SK-N-SH (cell line): Measurements from ENCODE around the gene P2RY12. TPM values are rescaled to one million over a fixed set of nuclear protein-coding genes. Genes with fewer than 3 reads are reported as not detected.

Experiments
- CTCF ChIA-PET: fragments of 300-600, 350-600 bp; formaldehyde crosslinking; extraction: SDS; loops from one replicate; lab custom pipeline; 2021; lab: Yijun Ruan, JAX
- POLR2A ChIA-PET: fragments of 350-600 bp; sonication (Branson Sonifier 250); formaldehyde crosslinking; extraction: SDS; loops from one replicate; lab custom pipeline; 2020; ENCODE audit warnings: antibody characterized with exemption, inconsistent platforms; lab: Yijun Ruan, JAX
- DNase-seq: peaks from one replicate; pipeline ENCODE4 v3.0.0; 2012
- H2AFZ ChIP-seq: fragments of 200-600 bp; sonication (generic); 2 replicates; pipeline ENCODE4 v1.8.1; 2016; ENCODE audit warnings: antibody characterized with exemption, mild to moderate bottlenecking, low read depth
- H3F3A ChIP-seq: fragments of 200-600 bp; sonication (generic); replicated peaks from 2 replicates; pipeline ENCODE3; 2016; ENCODE audit warnings: antibody characterized with exemption, mild to moderate bottlenecking; ENCODE audit not compliant: insufficient read depth
- H3K27ac ChIP-seq, 2 experiments: fragments of 200-500 bp in 1 of 2; fragments of 200-600 bp in 1 of 2; sonication (Bioruptor generic) in 1 of 2; sonication (generic), shearing (Covaris generic) in 1 of 2; 2 replicates each; pipeline versions ENCODE4 v1.5.1 to v1.6.1; 2014 to 2016; ENCODE audit warnings: low read depth in 2 of 2, inconsistent platforms in 1 of 2, low read length in 1 of 2, mild to moderate bottlenecking in 1 of 2, mixed read lengths in 1 of 2
- H3K27me3 ChIP-seq: fragments of 200-600 bp; sonication (generic), shearing (Covaris generic); 2 replicates; pipeline ENCODE4 v1.6.1; 2016; ENCODE audit warnings: mixed run types; ENCODE audit not compliant: insufficient read depth
- H3K36me3 ChIP-seq, 2 experiments: fragments of 200-500 bp in 1 of 2; fragments of 200-600 bp in 1 of 2; sonication (Bioruptor generic) in 1 of 2; sonication (generic) in 1 of 2; replicated peaks in 1 of 2; 2 replicates each; pipeline versions ENCODE3 to v1.5.1; 2014 to 2016; ENCODE audit warnings: low read length in 1 of 2, mild to moderate bottlenecking in 1 of 2; ENCODE audit not compliant: insufficient read depth in 2 of 2, control insufficient read depth in 1 of 2
- H3K4me1 ChIP-seq, 2 experiments: fragments of 200-500 bp in 1 of 2; fragments of 200-600 bp in 1 of 2; sonication (Bioruptor generic) in 1 of 2; sonication (generic), shearing (Covaris generic) in 1 of 2; 2 replicates each; pipeline versions ENCODE4 v1.5.1 to v1.6.1; 2014 to 2016; ENCODE audit warnings: low read depth in 1 of 2, low read length in 1 of 2, mixed run types in 1 of 2; ENCODE audit not compliant: insufficient read depth in 2 of 2, control insufficient read depth in 1 of 2
- H3K4me2 ChIP-seq: fragments of 200-600 bp; sonication (generic), shearing (Covaris generic); 2 replicates; pipeline ENCODE4 v1.6.1; 2017; ENCODE audit warnings: mixed run types
- H3K4me3 ChIP-seq, 2 experiments: fragments of 200-500 bp in 1 of 2; fragments of 200-600 bp in 1 of 2; sonication (Bioruptor generic) in 1 of 2; sonication (generic), shearing (Covaris generic) in 1 of 2; 2 replicates each; pipeline versions ENCODE4 v1.5.1 to v1.8.1; 2014 to 2016; ENCODE audit warnings: low read depth in 2 of 2, inconsistent platforms in 1 of 2, low read length in 1 of 2, mild to moderate bottlenecking in 1 of 2, mixed read lengths in 1 of 2, moderate library complexity in 1 of 2
- H3K79me2 ChIP-seq: fragments of 200-600 bp; sonication (generic); 2 replicates; pipeline ENCODE4 v1.8.1; 2017; ENCODE audit warnings: mild to moderate bottlenecking; ENCODE audit not compliant: insufficient read depth
- H3K9ac ChIP-seq: fragments of 200-600 bp; sonication (generic); 2 replicates; pipeline ENCODE4 v1.6.1; 2017; ENCODE audit warnings: mixed run types
- H3K9me2 ChIP-seq: fragments of 200-600 bp; sonication (generic); 2 replicates; pipeline ENCODE4 v1.6.1; 2017; ENCODE audit warnings: mixed run types
- H3K9me3 ChIP-seq: fragments of 200-600 bp; sonication (generic); 2 replicates; pipeline ENCODE4 v1.6.1; 2017; ENCODE audit warnings: mixed run types, mild to moderate bottlenecking, moderate library complexity
- H4K20me1 ChIP-seq: fragments of 200-600 bp; sonication (generic); 2 replicates; pipeline ENCODE4 v1.6.1; 2017; ENCODE audit warnings: mild to moderate bottlenecking, mixed run types; ENCODE audit not compliant: insufficient read depth
- ELF1 ChIP-seq: IDR thresholded peaks from 2 replicates; pipeline ENCODE4 v1.4.0; 2012
- EZH2phosphoT487 ChIP-seq: fragments of 200-600 bp; sonication (generic); IDR thresholded peaks from 2 replicates; pipeline ENCODE4 v1.6.1; 2017; ENCODE audit warnings: low read depth, mixed run types, mild to moderate bottlenecking, antibody characterized with exemption, moderate library complexity, borderline replicate concordance
- FOXM1 ChIP-seq: IDR thresholded peaks from 2 replicates; pipeline ENCODE4 v1.4.0; 2012; ENCODE audit warnings: low read depth, mild to moderate bottlenecking
- GABPA ChIP-seq: IDR thresholded peaks from 2 replicates; pipeline ENCODE4 v1.4.0; 2012; ENCODE audit warnings: low read depth, mild to moderate bottlenecking
- GATA2 ChIP-seq: sonication (generic); formaldehyde crosslinking; IDR thresholded peaks from 2 replicates; pipeline ENCODE4 v1.5.0; 2020; ENCODE audit warnings: mild to moderate bottlenecking, missing genetic modification reagents
- NFIC ChIP-seq: IDR thresholded peaks from 2 replicates; pipeline ENCODE4 v1.4.0; 2012; ENCODE audit warnings: borderline replicate concordance
- NRF1 ChIP-seq: IDR thresholded peaks from 2 replicates; pipeline ENCODE4 v1.6.1; 2012; ENCODE audit warnings: low read depth, mild to moderate bottlenecking, low read length
- POLR2AphosphoS5 ChIP-seq: IDR thresholded peaks from 2 replicates; pipeline ENCODE4 v1.6.1; 2012; ENCODE audit warnings: low read depth, low read length
- RAD21 ChIP-seq: IDR thresholded peaks from 2 replicates; pipeline ENCODE4 v1.6.1; 2012; ENCODE audit warnings: mild to moderate bottlenecking, low read length
- SIN3A ChIP-seq: IDR thresholded peaks from 2 replicates; pipeline ENCODE4 v1.6.1; 2012; ENCODE audit warnings: low read depth, mild to moderate bottlenecking, low read length, moderate library complexity, borderline replicate concordance
- TCF12 ChIP-seq: IDR thresholded peaks from 2 replicates; pipeline ENCODE4 v1.4.0; 2012
- TEAD4 ChIP-seq: IDR thresholded peaks from 2 replicates; pipeline ENCODE4 v1.4.0; 2012; ENCODE audit warnings: mild to moderate bottlenecking, borderline replicate concordance; ENCODE audit not compliant: insufficient read depth
- WGBS: methylation state at CpG from one replicate; pipeline ENCODE4 v1.1.6; 2017; ENCODE audit warnings: low lambda C conversion rate; 5-methylcytosine and 5-hydroxymethylcytosine counted together
- polyA plus RNA-seq, 3 experiments: library from polyadenylated mRNA; depleted of rRNA; stranded (reverse); fragments of >200 nt; gene quantifications; 2 replicates each; pipeline ENCODE4 v1.2.3, GENCODE V29; 2012
- TF ChIP-seq, protein P1 (sequence below): fragments of 200-600 bp; sonication (generic); IDR thresholded peaks from 2 replicates; pipeline ENCODE4 v1.6.1; 2017; ENCODE audit warnings: antibody characterized with exemption, mild to moderate bottlenecking, moderate library complexity
- TF ChIP-seq, protein P2 (sequence below): IDR thresholded peaks from 2 replicates; pipeline ENCODE4 v1.4.0; 2012; ENCODE audit warnings: low read depth
- TF ChIP-seq, protein P3 (sequence below): fragments of 150-350 bp; IDR thresholded peaks from 2 replicates; pipeline ENCODE4 v1.6.1; 2016; ENCODE audit warnings: mild to moderate bottlenecking, low read depth, low read length
- TF ChIP-seq, protein P4 (sequence below): IDR thresholded peaks from 2 replicates; pipeline ENCODE4 v1.4.0; 2012; ENCODE audit warnings: low read depth, borderline replicate concordance
- TF ChIP-seq, protein P5 (sequence below): fragments of 150-350 bp; IDR thresholded peaks from 2 replicates; pipeline ENCODE4 v1.6.1; 2017; ENCODE audit warnings: antibody characterized with exemption, low read length, low read depth, borderline replicate concordance

P2RY12 gene
- polyA plus RNA-seq, 1 of the 3 experiments (the other 2 are of a cell fraction) = not detected

DNA sequence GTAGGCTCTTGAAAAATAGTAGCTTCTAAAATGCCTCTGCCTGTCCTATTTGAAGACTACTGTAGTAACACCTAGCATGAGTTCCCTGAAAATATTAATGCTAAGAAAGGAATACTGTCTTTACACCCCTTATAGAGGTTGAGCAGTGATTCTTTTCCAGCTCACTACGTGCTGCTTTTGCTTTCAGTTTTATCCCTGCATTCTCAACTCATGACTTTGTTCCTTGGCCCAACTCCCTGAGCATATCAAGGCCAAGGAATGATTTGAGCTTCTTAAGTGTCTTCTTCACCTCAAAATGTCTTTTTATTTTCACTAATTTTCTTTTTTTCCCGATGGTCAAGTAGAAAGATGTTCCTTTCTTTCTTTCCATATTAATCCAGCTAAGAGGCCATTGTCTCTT, 38.7 kb downstream of the P2RY12 start:
- H3K36me3 ChIP-seq = no peaks in the 10 kb centered on the region

DNA sequence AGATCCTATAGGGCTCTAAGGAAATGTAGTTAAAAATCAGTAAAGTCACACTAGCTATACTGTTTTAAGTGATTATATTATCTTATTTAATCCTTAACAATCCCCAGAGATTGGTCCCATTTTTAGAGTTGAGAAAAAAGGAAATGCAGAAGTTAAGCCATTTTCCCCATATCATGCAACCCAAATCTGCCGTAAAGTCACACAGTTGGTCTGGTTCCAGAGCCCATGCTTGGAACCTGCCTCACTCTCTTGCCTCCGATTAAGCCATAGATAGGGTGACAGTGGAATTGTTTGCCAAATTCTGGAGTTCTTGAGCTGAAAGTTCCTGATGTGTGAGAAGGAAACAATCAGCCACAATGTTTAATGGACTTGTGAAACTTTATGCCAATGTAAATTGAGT, 52.9 kb downstream of the P2RY12 start:
- POLR2A ChIA-PET = no interaction called here
- CTCF ChIA-PET = no interaction called here
- no peak overlapping the region for H3K4me3 ChIP-seq
- no peak overlapping the region for H2AFZ ChIP-seq
- no peaks in the 10 kb centered on the region; the same call in 1 of the 2 replicates for H3K9me2 ChIP-seq
- H3K27me3 ChIP-seq = 0 out of 2 replicates have a peak, but pooled peaks cover 6% of the 10 kb centered on the region
- no peak overlapping the region for H3K9ac ChIP-seq
- no peaks in the 10 kb centered on the region for H3K4me1 ChIP-seq
- no peak overlapping the region for H3K4me2 ChIP-seq
- no peaks in the 10 kb centered on the region for H3K36me3 ChIP-seq
- WGBS = 72% methylated on average over 2 of the region's 2 CpGs
- no peaks in the 10 kb centered on the region for H4K20me1 ChIP-seq
- DNase-seq = no peak
- no peaks in the 10 kb centered on the region for H3K79me2 ChIP-seq
- H3F3A ChIP-seq = no peaks in the 10 kb centered on the region
- no peak for TF ChIP-seq EZH2phosphoT487
- TF ChIP-seq, protein P1, sequence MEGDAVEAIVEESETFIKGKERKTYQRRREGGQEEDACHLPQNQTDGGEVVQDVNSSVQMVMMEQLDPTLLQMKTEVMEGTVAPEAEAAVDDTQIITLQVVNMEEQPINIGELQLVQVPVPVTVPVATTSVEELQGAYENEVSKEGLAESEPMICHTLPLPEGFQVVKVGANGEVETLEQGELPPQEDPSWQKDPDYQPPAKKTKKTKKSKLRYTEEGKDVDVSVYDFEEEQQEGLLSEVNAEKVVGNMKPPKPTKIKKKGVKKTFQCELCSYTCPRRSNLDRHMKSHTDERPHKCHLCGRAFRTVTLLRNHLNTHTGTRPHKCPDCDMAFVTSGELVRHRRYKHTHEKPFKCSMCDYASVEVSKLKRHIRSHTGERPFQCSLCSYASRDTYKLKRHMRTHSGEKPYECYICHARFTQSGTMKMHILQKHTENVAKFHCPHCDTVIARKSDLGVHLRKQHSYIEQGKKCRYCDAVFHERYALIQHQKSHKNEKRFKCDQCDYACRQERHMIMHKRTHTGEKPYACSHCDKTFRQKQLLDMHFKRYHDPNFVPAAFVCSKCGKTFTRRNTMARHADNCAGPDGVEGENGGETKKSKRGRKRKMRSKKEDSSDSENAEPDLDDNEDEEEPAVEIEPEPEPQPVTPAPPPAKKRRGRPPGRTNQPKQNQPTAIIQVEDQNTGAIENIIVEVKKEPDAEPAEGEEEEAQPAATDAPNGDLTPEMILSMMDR = no peak
- no peak for TF ChIP-seq FOXM1
- TF ChIP-seq, protein P2, sequence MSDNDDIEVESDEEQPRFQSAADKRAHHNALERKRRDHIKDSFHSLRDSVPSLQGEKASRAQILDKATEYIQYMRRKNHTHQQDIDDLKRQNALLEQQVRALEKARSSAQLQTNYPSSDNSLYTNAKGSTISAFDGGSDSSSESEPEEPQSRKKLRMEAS = no peak
- no peak for TF ChIP-seq SIN3A
- no peak for TF ChIP-seq TCF12
- TF ChIP-seq RAD21 = no peak
- TF ChIP-seq TEAD4 = no peak
- no peak for TF ChIP-seq GABPA
- no peak for TF ChIP-seq NRF1
- TF ChIP-seq, protein P3, sequence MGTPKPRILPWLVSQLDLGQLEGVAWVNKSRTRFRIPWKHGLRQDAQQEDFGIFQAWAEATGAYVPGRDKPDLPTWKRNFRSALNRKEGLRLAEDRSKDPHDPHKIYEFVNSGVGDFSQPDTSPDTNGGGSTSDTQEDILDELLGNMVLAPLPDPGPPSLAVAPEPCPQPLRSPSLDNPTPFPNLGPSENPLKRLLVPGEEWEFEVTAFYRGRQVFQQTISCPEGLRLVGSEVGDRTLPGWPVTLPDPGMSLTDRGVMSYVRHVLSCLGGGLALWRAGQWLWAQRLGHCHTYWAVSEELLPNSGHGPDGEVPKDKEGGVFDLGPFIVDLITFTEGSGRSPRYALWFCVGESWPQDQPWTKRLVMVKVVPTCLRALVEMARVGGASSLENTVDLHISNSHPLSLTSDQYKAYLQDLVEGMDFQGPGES = no peak
- no peak for TF ChIP-seq ELF1
- TF ChIP-seq, protein P4, sequence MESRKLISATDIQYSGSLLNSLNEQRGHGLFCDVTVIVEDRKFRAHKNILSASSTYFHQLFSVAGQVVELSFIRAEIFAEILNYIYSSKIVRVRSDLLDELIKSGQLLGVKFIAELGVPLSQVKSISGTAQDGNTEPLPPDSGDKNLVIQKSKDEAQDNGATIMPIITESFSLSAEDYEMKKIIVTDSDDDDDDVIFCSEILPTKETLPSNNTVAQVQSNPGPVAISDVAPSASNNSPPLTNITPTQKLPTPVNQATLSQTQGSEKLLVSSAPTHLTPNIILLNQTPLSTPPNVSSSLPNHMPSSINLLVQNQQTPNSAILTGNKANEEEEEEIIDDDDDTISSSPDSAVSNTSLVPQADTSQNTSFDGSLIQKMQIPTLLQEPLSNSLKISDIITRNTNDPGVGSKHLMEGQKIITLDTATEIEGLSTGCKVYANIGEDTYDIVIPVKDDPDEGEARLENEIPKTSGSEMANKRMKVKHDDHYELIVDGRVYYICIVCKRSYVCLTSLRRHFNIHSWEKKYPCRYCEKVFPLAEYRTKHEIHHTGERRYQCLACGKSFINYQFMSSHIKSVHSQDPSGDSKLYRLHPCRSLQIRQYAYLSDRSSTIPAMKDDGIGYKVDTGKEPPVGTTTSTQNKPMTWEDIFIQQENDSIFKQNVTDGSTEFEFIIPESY = no peak
- TF ChIP-seq GATA2 = no peak
- no peak for TF ChIP-seq POLR2AphosphoS5
- H3K9me3 ChIP-seq = no peaks in the 10 kb centered on the region
- no peak overlapping the region for H3K27ac ChIP-seq

More for the DNA sequence above, 38.7 kb downstream of the P2RY12 start:
- Histone ChIP-seq H3K4me3 (peak overlapping the region in 1 of 2 experiments; percentile 23; a peak in 2 of 4 replicates), H2AFZ (no peak overlapping the region), H3K9me2 (no peaks in the 10 kb centered on the region), H4K20me1 (no peaks in the 10 kb centered on the region), H3K79me2 (no peaks in the 10 kb centered on the region), H3K27me3 (peaks cover 9% of the 10 kb centered on the region; the same call in 1 of the 2 replicates), H3K4me2 (peak overlapping the region; percentile 26; the same call in 1 of the 2 replicates), H3K9ac (no peak overlapping the region), H3F3A (no peaks in the 10 kb centered on the region), H3K27ac (no peak overlapping the region), H3K4me1 (peaks cover 0 to 2% of the 10 kb centered on the region in 2 experiments; a peak in 2 of 4 replicates), H3K9me3 (no peaks in the 10 kb centered on the region)
- DNase-seq = no peak
- POLR2A ChIA-PET = no interaction called here
- WGBS = 23% methylated on average over 2 of the region's 2 CpGs
- TF ChIP-seq, protein P5, sequence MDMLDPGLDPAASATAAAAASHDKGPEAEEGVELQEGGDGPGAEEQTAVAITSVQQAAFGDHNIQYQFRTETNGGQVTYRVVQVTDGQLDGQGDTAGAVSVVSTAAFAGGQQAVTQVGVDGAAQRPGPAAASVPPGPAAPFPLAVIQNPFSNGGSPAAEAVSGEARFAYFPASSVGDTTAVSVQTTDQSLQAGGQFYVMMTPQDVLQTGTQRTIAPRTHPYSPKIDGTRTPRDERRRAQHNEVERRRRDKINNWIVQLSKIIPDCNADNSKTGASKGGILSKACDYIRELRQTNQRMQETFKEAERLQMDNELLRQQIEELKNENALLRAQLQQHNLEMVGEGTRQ = no peak
- TF ChIP-seq NFIC = peak; percentile 7; the same call in 1 of the 2 replicates
- CTCF ChIA-PET = interaction anchor here (1.1 to 1.3 kb wide), 3 partner anchors 12 to 21 kb away, joined by 3 read pairs; no protein-coding TSS in a partner anchor
